ENCODE results near the gene SYTL3.

DNA sequence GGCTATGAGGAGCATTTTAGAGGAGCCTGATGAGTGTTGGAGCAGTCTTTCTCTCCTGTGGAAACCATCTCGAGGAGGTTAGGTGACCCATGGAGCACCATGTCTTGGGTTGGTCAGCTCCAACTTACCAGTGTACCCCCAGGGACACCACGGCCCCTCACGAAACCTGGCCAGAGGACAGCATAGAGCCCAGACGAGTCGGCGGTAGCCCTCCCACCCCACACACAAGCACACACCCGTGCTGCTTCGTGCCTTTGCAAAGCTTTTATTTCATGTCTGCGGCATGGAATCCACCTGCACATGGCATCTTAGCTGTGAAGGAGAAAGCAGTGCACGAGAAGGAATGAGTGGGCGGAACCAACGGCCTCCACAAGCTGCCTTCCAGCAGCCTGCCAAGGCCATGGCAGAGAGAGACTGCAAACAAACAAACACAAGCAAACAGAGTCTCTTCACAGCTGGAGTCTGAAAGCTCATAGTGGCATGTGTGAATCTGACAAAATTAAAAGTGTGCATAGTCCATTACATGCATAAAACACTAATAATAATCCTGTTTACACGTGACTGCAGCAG is 115.7 kb downstream of the SYTL3 start:
- TF ChIP-seq, protein P1, sequence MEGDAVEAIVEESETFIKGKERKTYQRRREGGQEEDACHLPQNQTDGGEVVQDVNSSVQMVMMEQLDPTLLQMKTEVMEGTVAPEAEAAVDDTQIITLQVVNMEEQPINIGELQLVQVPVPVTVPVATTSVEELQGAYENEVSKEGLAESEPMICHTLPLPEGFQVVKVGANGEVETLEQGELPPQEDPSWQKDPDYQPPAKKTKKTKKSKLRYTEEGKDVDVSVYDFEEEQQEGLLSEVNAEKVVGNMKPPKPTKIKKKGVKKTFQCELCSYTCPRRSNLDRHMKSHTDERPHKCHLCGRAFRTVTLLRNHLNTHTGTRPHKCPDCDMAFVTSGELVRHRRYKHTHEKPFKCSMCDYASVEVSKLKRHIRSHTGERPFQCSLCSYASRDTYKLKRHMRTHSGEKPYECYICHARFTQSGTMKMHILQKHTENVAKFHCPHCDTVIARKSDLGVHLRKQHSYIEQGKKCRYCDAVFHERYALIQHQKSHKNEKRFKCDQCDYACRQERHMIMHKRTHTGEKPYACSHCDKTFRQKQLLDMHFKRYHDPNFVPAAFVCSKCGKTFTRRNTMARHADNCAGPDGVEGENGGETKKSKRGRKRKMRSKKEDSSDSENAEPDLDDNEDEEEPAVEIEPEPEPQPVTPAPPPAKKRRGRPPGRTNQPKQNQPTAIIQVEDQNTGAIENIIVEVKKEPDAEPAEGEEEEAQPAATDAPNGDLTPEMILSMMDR (IDR thresholded peaks at IDR 0.05), result no peak
- TF ChIP-seq POLR2A (IDR thresholded peaks at IDR 0.05), result no peak

Data from Peyer's patch (tissue), 4 donors.